Measurements from ENCODE around the gene PLK2. TPM values are rescaled to one million over a fixed set of nuclear protein-coding genes. Genes with fewer than 3 reads are reported as not detected.

PLK2 gene
- total RNA-seq, 3 donors from 2014 or later = 29.0 to 384 (median 177) TPM

GRCh38 chr5:58481066-58481676 is 21.3 kb upstream of the PLK2 start:
- H3K27ac ChIP-seq = no peak overlapping the region
- H3K4me1 ChIP-seq = no peaks in the 10 kb centered on the region
- no peak overlapping the region for H3K4me3 ChIP-seq
- intact Hi-C loops (cut with DNase I; ENCODE audit: low total_unique reads) = no loop called here
- no peaks in the 10 kb centered on the region for H3K27me3 ChIP-seq
- DNase-seq (ENCODE audit: low spot score in 2 of 2) = no peak
- TF ChIP-seq CTCF (IDR thresholded peaks at IDR 0.05) (no peak), POLR2A (IDR thresholded peaks at IDR 0.05) (no peak), POLR2AphosphoS5 (IDR thresholded peaks at IDR 0.05) (no peak)
- H3K9me3 ChIP-seq = no peaks in the 10 kb centered on the region
- no peaks in the 10 kb centered on the region for H3K36me3 ChIP-seq

DNA sequence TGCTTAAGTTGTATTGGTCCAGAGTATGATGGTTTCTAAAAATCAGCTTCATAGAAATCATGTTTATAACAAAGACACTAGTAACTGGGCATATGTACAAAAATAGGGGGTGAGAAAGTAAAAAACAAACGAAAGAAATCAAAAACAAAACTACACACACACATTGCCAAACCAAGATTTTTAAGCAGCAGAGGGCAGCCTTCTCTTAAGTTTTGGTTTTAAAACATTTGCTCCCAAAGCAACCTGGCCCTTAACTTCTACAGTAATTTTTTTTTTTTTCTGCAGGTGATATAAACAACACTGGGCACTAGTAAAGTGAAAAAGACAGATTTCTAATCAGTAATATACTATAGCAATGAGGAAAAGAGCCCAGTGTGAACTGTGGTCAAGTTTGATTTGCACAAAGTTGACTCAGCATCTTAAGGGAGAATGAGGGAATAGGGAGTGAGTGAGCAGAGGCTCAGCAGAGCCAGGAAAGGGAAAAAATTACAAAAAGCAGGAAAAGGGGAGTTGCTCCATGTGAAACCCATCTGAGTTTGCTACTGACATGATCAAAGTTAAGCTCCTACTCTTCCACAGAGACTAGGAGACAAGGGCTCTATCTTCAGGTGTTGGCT is 18.0 kb upstream of the PLK2 start:
- no peaks in the 10 kb centered on the region for H3K27me3 ChIP-seq
- no peak overlapping the region for H3K4me3 ChIP-seq
- no peaks in the 10 kb centered on the region for H3K36me3 ChIP-seq
- intact Hi-C loops (cut with DNase I; ENCODE audit: low total_unique reads) = loop anchor here (10.0 kb wide), 1 partner anchor 1183 kb away; no protein-coding TSS in a partner anchor
- H3K27ac ChIP-seq = no peak overlapping the region
- TF ChIP-seq POLR2AphosphoS5 (IDR thresholded peaks at IDR 0.05) (no peak), CTCF (IDR thresholded peaks at IDR 0.05) (no peak), POLR2A (IDR thresholded peaks at IDR 0.05) (no peak)
- no peak for DNase-seq (ENCODE audit: low spot score in 2 of 2)
- no peaks in the 10 kb centered on the region for H3K4me1 ChIP-seq
- H3K9me3 ChIP-seq = no peaks in the 10 kb centered on the region

DNA sequence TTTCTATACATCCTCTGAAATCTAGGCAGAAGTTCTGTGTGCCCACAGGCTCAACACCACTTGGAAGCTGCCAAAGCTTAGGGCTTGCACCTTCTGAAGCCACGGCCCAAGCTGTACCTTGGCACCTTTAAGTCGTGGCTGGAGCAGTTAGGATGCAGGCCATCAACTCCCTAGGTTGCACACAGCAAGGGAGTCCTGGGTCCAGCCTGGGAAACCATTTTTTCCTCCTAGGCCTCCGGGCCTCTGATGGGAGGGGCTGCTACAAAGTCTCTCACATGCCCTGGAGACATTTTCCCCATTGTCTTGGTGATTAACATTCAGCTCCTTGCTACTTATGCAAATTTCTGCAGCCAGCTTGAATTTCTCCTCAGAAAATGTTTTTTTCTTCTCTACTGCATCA is 15.5 kb upstream of the PLK2 start:
- H3K27ac ChIP-seq = no peak overlapping the region
- intact Hi-C loops (cut with DNase I; ENCODE audit: low total_unique reads) = loop anchor here (10.0 kb wide), 1 partner anchor 1181 kb away; no protein-coding TSS in a partner anchor
- H3K27me3 ChIP-seq = no peaks in the 10 kb centered on the region
- H3K4me1 ChIP-seq = no peaks in the 10 kb centered on the region
- H3K36me3 ChIP-seq = no peaks in the 10 kb centered on the region
- TF ChIP-seq POLR2A (IDR thresholded peaks at IDR 0.05) = no peak
- no peak for TF ChIP-seq POLR2AphosphoS5 (IDR thresholded peaks at IDR 0.05)
- no peak for TF ChIP-seq CTCF (IDR thresholded peaks at IDR 0.05)
- no peak overlapping the region for H3K4me3 ChIP-seq
- no peak for DNase-seq (ENCODE audit: low spot score in 2 of 2)
- H3K9me3 ChIP-seq = no peaks in the 10 kb centered on the region

GRCh38 chr5:58469896-58470295 is 10.0 kb upstream of the PLK2 start:
- Histone ChIP-seq H3K36me3 (no peaks in the 10 kb centered on the region), H3K4me3 (no peak overlapping the region), H3K27ac (no peak overlapping the region), H3K27me3 (no peaks in the 10 kb centered on the region), H3K4me1 (no peaks in the 10 kb centered on the region), H3K9me3 (no peaks in the 10 kb centered on the region)
- TF ChIP-seq CTCF (IDR thresholded peaks at IDR 0.05) (no peak), POLR2A (IDR thresholded peaks at IDR 0.05) (no peak), POLR2AphosphoS5 (IDR thresholded peaks at IDR 0.05) (no peak)
- no peak for DNase-seq (ENCODE audit: low spot score in 2 of 2)
- intact Hi-C loops (cut with DNase I; ENCODE audit: low total_unique reads) = loop anchor here (5.0 to 10.0 kb wide), 2 partner anchors 953 to 1175 kb away; no protein-coding TSS in a partner anchor

DNA sequence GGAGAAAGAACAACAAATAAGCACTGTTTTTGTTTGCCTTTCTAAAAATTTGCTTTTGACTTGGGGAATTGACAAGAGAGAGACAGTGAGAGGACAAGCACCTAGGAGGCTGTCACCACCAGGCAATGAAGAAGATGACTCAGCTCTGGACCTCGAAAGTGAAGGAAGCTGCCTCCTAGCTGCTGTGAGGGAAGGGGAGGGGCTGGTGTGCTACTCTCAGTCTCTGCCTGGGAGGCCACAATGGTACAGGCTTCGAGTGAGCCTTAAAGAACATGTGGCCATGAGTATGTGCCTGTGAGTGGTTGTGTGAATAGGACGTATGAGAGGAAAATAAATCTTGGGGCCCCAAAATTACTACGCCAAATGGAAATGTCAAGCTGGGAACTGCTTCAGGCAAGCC is 7.1 kb upstream of the PLK2 start:
- no peak for DNase-seq (ENCODE audit: low spot score in 2 of 2)
- intact Hi-C loops (cut with DNase I; ENCODE audit: low total_unique reads) = no loop called here
- no peaks in the 10 kb centered on the region for H3K4me1 ChIP-seq
- no peaks in the 10 kb centered on the region for H3K27me3 ChIP-seq
- no peaks in the 10 kb centered on the region for H3K36me3 ChIP-seq
- TF ChIP-seq CTCF (IDR thresholded peaks at IDR 0.05) = no peak
- TF ChIP-seq POLR2A (IDR thresholded peaks at IDR 0.05) = no peak
- no peak for TF ChIP-seq POLR2AphosphoS5 (IDR thresholded peaks at IDR 0.05)
- H3K9me3 ChIP-seq = no peaks in the 10 kb centered on the region
- no peak overlapping the region for H3K4me3 ChIP-seq
- no peak overlapping the region for H3K27ac ChIP-seq
